Germinal center (tissue), 1 donor: Measurements from ENCODE around the gene TENT5A.

ENCODE experiments used
- DNase-seq: peaks from one replicate; pipeline ENCODE4 v3.0.0; 2012; ENCODE audit warnings: mixed read lengths, low spot score

The TENT5A gene

GRCh38 chr6:81713205-81713604 is 39.3 kb downstream of the TENT5A start:
- no peak for DNase-seq

DNA sequence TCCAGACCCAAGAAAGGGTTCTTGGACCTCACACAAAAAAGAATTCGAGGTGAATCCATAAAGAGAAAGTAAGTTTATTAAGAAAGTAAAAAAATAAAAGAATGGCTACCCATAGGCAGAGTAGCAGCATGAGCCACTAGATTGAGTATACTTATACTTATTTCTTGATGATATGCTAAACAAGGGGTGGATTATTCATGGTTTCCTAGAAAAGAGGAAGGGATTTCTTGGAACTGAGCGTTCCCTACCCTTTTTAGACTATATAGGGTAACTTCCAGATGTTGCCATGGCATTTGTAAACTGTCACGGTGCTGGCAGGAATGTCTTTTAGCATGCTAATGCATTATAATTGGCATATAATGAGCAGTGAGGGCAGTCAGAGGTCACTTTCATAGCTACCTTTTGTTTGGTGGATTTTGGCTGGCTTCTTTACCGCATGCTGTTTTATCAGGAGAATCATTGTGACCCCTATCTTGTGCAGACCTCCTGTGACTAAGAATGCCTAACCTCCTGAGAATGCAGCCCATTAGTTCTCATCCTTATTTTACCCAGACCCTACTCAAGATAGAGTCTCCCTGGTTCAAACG is 44.3 kb downstream of the TENT5A start:
- no peak for DNase-seq

DNA sequence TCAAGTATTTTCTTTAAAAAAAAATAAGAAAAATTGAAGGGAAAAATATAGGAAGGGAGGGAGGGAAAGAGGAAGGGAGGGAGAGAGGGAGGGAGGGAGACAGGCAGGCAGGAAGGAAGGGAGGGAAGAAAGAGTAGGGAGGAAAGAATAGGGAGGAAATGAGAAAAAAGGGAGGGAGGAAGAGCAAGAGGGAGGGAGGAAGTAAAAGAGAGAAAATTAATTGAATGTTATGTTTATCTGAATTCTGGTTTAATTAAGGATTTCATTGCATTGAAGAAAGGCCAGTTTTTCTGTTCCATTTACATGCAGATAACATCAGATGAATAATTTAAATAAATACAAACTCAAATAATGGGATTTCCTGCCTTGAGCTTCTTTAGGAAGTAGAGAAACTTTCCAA is 47.8 kb downstream of the TENT5A start:
- DNase-seq = no peak

DNA sequence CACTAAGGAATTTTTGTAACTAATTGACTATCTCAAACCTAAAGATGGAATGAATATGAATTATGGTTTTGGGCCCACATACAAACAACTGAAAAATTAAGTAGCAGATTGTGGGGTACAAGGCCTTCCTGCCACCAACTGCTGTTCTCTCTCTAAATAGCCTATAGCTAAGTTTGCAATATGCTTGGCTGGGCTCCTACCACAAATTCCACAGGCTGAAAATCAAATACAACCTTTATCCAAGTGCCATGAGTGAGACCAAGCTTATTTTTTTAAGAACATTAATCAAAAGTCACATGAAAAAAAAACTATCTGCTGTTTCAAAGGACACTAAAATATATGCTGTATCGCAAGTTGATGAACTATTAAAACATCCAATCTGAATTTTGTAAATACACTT is 52.1 kb downstream of the TENT5A start:
- DNase-seq = no peak

DNA sequence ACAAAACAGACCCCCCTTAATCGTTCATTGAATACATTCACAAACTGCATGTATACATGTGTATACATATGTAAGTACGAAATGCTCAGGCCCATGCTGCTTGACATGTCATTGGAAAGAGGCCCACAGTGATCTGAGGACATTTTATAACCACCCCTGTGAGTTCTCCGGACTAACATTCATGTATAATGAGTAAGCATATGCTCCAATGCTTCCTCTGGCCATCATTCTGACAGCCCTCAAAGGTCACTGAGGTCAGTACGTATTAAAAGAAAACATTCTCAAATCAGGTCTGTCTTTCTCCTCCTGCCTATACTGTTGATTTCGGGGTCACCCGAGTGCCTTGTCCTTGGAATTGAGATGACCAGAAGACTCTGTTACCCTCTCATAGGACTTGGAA is 54.9 kb downstream of the TENT5A start:
- no peak for DNase-seq

DNA sequence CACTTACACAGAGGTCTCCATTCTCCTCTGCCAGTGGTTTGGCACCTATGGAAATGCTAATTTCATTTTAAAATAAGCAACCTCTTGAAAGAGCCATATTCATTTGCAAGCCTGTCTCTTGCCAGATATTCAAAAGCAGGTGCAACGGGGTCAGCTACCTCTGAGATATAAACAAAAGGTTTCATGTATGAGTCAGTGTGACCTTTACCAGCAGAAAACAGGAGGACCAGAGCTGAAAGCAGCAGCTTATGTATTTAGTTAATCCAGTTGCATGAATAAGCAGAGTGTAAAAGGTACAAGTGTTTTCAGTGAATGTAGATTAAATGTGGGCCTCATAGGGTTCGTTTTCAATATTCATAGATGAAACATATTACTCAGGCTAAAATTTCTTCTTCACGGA is 56.0 kb downstream of the TENT5A start:
- DNase-seq = no peak
